ENCODE data around the gene MCEMP1. TPM values are rescaled to one million over a fixed set of nuclear protein-coding genes. Genes with fewer than 3 reads are reported as not detected.

MCEMP1 gene
- total and polyA plus RNA-seq, 2 of the 13 experiments (the other 11 are each of a cell fraction or from before 2014, with no cell fraction given), result not detected

GRCh38 chr19:7629347-7630054 lies 47.4 kb upstream of the MCEMP1 start, which contains the start of the genes PET100 and XAB2 (continued):
- TF ChIP-seq ZNF780A (CRISPR knock-in tag; IDR thresholded peaks at IDR 0.05) (no peak), ZNF430 (CRISPR knock-in tag; IDR thresholded peaks at IDR 0.05) (peak; percentile 68; the same call in 1 of the 2 replicates), ZUFSP (CRISPR knock-in tag; IDR thresholded peaks at IDR 0.05; ENCODE audit: borderline replicate concordance) (no peak), MZF1 (CRISPR knock-in tag; IDR thresholded peaks at IDR 0.05; ENCODE audit: borderline replicate concordance) (no peak), ZFYVE20 (CRISPR knock-in tag; IDR thresholded peaks at IDR 0.05; ENCODE audit: borderline replicate concordance, low read depth) (no peak), ARID5B (CRISPR knock-in tag; IDR thresholded peaks at IDR 0.05) (no peak; the same call in none of the 2 replicates), ZBTB4 (CRISPR knock-in tag; IDR thresholded peaks at IDR 0.05; ENCODE audit: borderline replicate concordance) (no peak), THAP11 (CRISPR knock-in tag; IDR thresholded peaks at IDR 0.05) (peak; percentile 95), ZNF383 (CRISPR knock-in tag; IDR thresholded peaks at IDR 0.05; ENCODE audit: borderline replicate concordance) (no peak), CCDC6 (CRISPR knock-in tag; IDR thresholded peaks at IDR 0.05) (no peak), HOXA5 (CRISPR knock-in tag; IDR thresholded peaks at IDR 0.05) (peak; percentile 36; the same call in 1 of the 2 replicates), MTA3 (CRISPR knock-in tag; IDR thresholded peaks at IDR 0.05) (no peak), ISL2 (CRISPR knock-in tag; IDR thresholded peaks at IDR 0.05) (peak; percentile 45; the same call in 1 of the 2 replicates), HMGA1 (CRISPR knock-in tag; conservative IDR thresholded peaks at IDR 0.05) (no peak), IKZF5 (CRISPR knock-in tag; IDR thresholded peaks at IDR 0.05) (peak; percentile 45; the same call in 1 of the 2 replicates), BRD4 (CRISPR knock-in tag; IDR thresholded peaks at IDR 0.05) (no peak; the same call in 1 of the 2 replicates), HOMEZ (CRISPR knock-in tag; IDR thresholded peaks at IDR 0.05; ENCODE audit: low read depth) (no peak)

All from HepG2 (cell line).